Measurements from ENCODE around the gene NIM1K.

DNA sequence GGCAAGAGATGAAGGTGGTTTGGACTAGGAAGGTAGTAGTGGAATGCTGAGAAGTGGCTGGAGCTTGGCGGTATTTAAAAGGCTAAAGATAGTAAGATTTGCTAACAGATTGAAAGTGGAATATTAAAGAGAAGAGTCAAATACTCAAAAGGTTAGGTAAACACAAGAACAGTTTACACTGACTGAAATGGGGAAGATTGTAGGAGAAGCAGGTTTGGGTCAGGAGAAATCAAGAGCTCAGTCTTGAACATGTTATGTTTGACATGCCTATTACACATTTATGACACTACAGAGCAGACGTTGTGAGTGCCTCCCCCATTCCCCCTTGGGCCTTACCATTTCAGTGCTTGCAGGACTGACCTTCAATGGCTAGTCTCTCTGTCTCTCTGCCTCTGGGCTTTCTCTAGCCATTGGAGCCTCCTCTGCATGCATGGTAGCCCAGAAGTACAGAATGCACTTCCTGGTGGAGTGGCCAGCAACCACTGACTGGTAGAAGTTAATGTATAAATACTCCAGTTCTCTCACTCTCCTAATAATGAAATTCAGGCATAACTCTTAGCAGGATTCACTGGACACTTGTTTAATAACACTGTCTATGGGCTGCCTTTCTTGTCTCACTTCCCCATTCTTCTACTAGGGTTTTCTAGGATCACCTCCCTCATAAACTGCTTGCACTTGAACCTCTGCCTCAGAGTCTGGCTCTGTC lies 64.4 kb downstream of the NIM1K start:
- TF ChIP-seq CTCF (IDR thresholded peaks at IDR 0.05) (no peak), ZFX (IDR thresholded peaks at IDR 0.05; ENCODE audit: borderline replicate concordance) (no peak)
